Astrocyte (in vitro differentiated cells and primary cell): Measurements from ENCODE around the gene PLCG1.

Source experiments
- CTCF ChIP-seq: IDR thresholded peaks from 2 replicates; pipeline ENCODE4 v1.5.1; 2011; ENCODE audit warnings: low read depth, mild to moderate bottlenecking, inconsistent platforms, low read length, moderate library complexity; ENCODE audit not compliant: insufficient read depth
- EZH2 ChIP-seq: IDR thresholded peaks from 2 replicates; pipeline ENCODE4 v1.6.1; 2012; ENCODE audit warnings: mild to moderate bottlenecking, low read length, inconsistent platforms; ENCODE audit not compliant: insufficient read depth

- no peak for TF ChIP-seq EZH2
- TF ChIP-seq CTCF: no peak
These were observed 24.5 kb downstream of the PLCG1 start for GRCh38 chr20:41161886-41162285.
